ENCODE results near the gene PRICKLE4. TPM values are rescaled to one million over a fixed set of nuclear protein-coding genes. Genes with fewer than 3 reads are reported as not detected.
A peak's percentile ranks its signal among the peaks of the same experiment; 100 is the strongest.

The PRICKLE4 gene
- polyA plus RNA-seq, 4 donors: 0.89 to 1.7 (median 1.6) TPM; not detected in 1

GRCh38 chr6:41824571-41825569 is 44.3 kb downstream of the PRICKLE4 start:
- FAIRE-seq (no peak), DNase-seq (peak in 1 of 2 donors; percentile 19)

GRCh38 chr6:41826343-41827022 is 45.9 kb downstream of the PRICKLE4 start:
- no peak for FAIRE-seq
- Histone ChIP-seq H3K9me3 (ENCODE audit: control insufficient read depth in 2 of 2, insufficient read depth in 1 of 2, low read depth in 1 of 2, low read length in 1 of 2) (no peaks in the 10 kb centered on the region), H3K27ac (ENCODE audit: low read depth in 1 of 3, low read length in 2 of 3) (no peak overlapping the region), H3K4me3 (ENCODE audit: low read depth in 1 of 3, low read length in 3 of 3) (no peak overlapping the region), H3K36me3 (ENCODE audit: control insufficient read depth in 3 of 3, insufficient read depth in 2 of 3, low read depth in 1 of 3, low read length in 3 of 3) (no peaks in the 10 kb centered on the region), H3K27me3 (ENCODE audit: control insufficient read depth in 3 of 3, insufficient read depth in 3 of 3, low read length in 3 of 3) (no peaks in the 10 kb centered on the region), H3K4me1 (ENCODE audit: control insufficient read depth in 3 of 3, insufficient read depth in 2 of 3, low read depth in 1 of 3, low read length in 2 of 3) (no peaks in the 10 kb centered on the region)
- WGBS, 3 donors: 92 to 98% (median 96%) methylated on average over 2 of the region's 2 CpGs
- DNase-seq: no peak

More at GRCh38 chr6:41824571-41825569, 44.3 kb downstream of the PRICKLE4 start:
- Histone ChIP-seq H3K36me3 (ENCODE audit: control insufficient read depth in 3 of 3, insufficient read depth in 2 of 3, low read depth in 1 of 3, low read length in 3 of 3) (no peaks in the 10 kb centered on the region), H3K4me1 (ENCODE audit: control insufficient read depth in 3 of 3, insufficient read depth in 2 of 3, low read depth in 1 of 3, low read length in 2 of 3) (no peaks in the 10 kb centered on the region), H3K4me3 (ENCODE audit: low read depth in 1 of 3, low read length in 3 of 3) (no peak overlapping the region), H3K9me3 (ENCODE audit: control insufficient read depth in 2 of 2, insufficient read depth in 1 of 2, low read depth in 1 of 2, low read length in 1 of 2) (no peaks in the 10 kb centered on the region), H3K27ac (ENCODE audit: low read depth in 1 of 3, low read length in 2 of 3) (no peak overlapping the region), H3K27me3 (ENCODE audit: control insufficient read depth in 3 of 3, insufficient read depth in 3 of 3, low read length in 3 of 3) (no peaks in the 10 kb centered on the region)
- 86 to 94% (median 86%) methylated on average over 13 of the region's 13 CpGs for WGBS, 3 donors

DNA sequence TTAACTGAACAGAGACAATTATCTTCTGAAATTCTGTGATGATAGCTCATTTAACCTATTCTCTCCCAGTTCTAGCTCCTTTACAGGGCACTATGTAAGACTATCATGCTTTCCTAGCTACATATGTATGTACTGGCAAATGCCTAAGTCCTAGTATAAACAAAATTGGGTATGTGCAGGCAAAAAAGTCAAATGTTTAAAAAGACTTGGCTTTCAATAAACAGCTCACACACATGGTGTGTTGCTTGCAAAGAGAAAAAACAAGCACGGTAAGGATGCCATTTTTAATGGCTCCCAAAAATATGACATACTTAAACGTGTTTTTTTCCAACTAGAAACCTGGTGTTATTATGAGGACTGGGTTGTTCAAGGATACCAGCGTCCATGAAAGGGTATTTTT is 51.7 kb downstream of the PRICKLE4 start:
- no peaks in the 10 kb centered on the region for H3K9me3 ChIP-seq (ENCODE audit: control insufficient read depth in 2 of 2, insufficient read depth in 1 of 2, low read depth in 1 of 2, low read length in 1 of 2)
- DNase-seq (no peak), FAIRE-seq (no peak)
- no peaks in the 10 kb centered on the region for H3K27me3 ChIP-seq (ENCODE audit: control insufficient read depth in 3 of 3, insufficient read depth in 3 of 3, low read length in 3 of 3)
- no peak overlapping the region for H3K27ac ChIP-seq (ENCODE audit: low read depth in 1 of 3, low read length in 2 of 3)
- H3K4me1 ChIP-seq (ENCODE audit: control insufficient read depth in 3 of 3, insufficient read depth in 2 of 3, low read depth in 1 of 3, low read length in 2 of 3): no peaks in the 10 kb centered on the region
- peaks cover 0 to 1% (median 0%) of the 10 kb centered on the region in 3 donors for H3K36me3 ChIP-seq (ENCODE audit: control insufficient read depth in 3 of 3, insufficient read depth in 2 of 3, low read depth in 1 of 3, low read length in 3 of 3)
- H3K4me3 ChIP-seq (ENCODE audit: low read depth in 1 of 3, low read length in 3 of 3): no peak overlapping the region
- 78 to 88% (median 81%) methylated on average over 3 of the region's 3 CpGs for WGBS, 3 donors

DNA sequence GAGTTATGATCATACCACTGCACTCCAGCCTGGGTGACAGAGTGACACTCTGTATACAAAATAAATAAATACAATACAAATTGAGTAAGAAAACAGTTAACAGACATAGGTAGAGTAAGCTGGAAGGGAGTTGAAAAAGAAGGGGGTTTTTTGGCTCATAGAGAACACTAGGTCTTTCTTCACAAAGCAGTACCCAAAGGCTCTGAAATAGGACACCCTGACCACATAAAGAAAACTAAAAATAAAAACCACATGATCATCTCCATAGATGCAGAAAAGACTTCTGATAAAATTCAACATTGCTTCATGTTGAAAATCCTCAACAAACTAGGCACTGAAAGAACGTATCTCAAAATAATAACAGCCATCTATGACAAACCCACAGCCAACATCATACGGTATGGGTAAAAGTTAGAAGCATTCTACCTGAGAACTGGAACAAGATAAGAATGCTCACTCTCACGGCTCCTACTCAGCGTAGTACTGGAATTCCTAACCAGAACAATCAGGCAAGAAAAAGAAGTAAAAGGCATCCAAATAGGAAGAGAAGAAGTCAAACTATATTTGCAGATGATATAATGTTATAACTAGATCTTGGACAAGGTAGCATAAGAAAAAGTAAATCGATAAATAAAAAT is 55.6 kb downstream of the PRICKLE4 start:
- Histone ChIP-seq H3K36me3 (ENCODE audit: control insufficient read depth in 3 of 3, insufficient read depth in 2 of 3, low read depth in 1 of 3, low read length in 3 of 3) (peaks cover 0 to 1% (median 0%) of the 10 kb centered on the region in 3 donors), H3K27me3 (ENCODE audit: control insufficient read depth in 3 of 3, insufficient read depth in 3 of 3, low read length in 3 of 3) (no peaks in the 10 kb centered on the region), H3K4me1 (ENCODE audit: control insufficient read depth in 3 of 3, insufficient read depth in 2 of 3, low read depth in 1 of 3, low read length in 2 of 3) (no peaks in the 10 kb centered on the region), H3K27ac (ENCODE audit: low read depth in 1 of 3, low read length in 2 of 3) (no peak overlapping the region), H3K9me3 (ENCODE audit: control insufficient read depth in 2 of 2, insufficient read depth in 1 of 2, low read depth in 1 of 2, low read length in 1 of 2) (no peaks in the 10 kb centered on the region), H3K4me3 (ENCODE audit: low read depth in 1 of 3, low read length in 3 of 3) (no peak overlapping the region)
- FAIRE-seq (no peak), DNase-seq (no peak)
- WGBS, 3 donors: 88 to 93% (median 92%) methylated on average over 5 of the region's 5 CpGs

- 88 to 100% (median 98%) methylated on average over 2 of the region's 2 CpGs for WGBS, 3 donors
- DNase-seq: no peak
- H3K27ac ChIP-seq (ENCODE audit: low read depth in 1 of 3, low read length in 2 of 3): no peak overlapping the region
- H3K4me3 ChIP-seq (ENCODE audit: low read depth in 1 of 3, low read length in 3 of 3): no peak overlapping the region
- H3K27me3 ChIP-seq (ENCODE audit: control insufficient read depth in 3 of 3, insufficient read depth in 3 of 3, low read length in 3 of 3): no peaks in the 10 kb centered on the region
- no peak for FAIRE-seq
- H3K4me1 ChIP-seq (ENCODE audit: control insufficient read depth in 3 of 3, insufficient read depth in 2 of 3, low read depth in 1 of 3, low read length in 2 of 3): no peaks in the 10 kb centered on the region
- peaks cover 0 to under 1% (median 0%) of the 10 kb centered on the region in 3 donors for H3K36me3 ChIP-seq (ENCODE audit: control insufficient read depth in 3 of 3, insufficient read depth in 2 of 3, low read depth in 1 of 3, low read length in 3 of 3)
- H3K9me3 ChIP-seq (ENCODE audit: control insufficient read depth in 2 of 2, insufficient read depth in 1 of 2, low read depth in 1 of 2, low read length in 1 of 2): no peaks in the 10 kb centered on the region
These were observed 56.1 kb downstream of the PRICKLE4 start for GRCh38 chr6:41836660-41837052.

Other genes starting within 250 kb of the PRICKLE4 start
- 100 to 1,000 TPM in 1 of 4 donors, 10 to 100 TPM in 3; 13.8 to 150 (median 16.4) TPM for gene FOXP4, start 234.4 kb upstream of the PRICKLE4 start, polyA plus RNA-seq
- gene MDFI, start 142.3 kb upstream of the PRICKLE4 start, polyA plus RNA-seq: 10 to 100 TPM in 1 of 4 donors, 1 to 10 TPM in 1, under 1 TPM in 2; 0.81 to 22.9 (median 4.0) TPM
- gene TFEB, start 45.2 kb upstream of the PRICKLE4 start, polyA plus RNA-seq: 100 to 1,000 TPM in 1 of 4 donors, 10 to 100 TPM in 3; 11.5 to 153 (median 27.1) TPM
- gene PGC, start 33.4 kb upstream of the PRICKLE4 start, polyA plus RNA-seq: 10 to 100 TPM in 3 of 4 donors, under 1 TPM in 1; 0.03 to 51.3 (median 13.0) TPM
- gene FRS3, start 882 bp upstream of the PRICKLE4 start, polyA plus RNA-seq: 1 to 10 TPM; 1.1 to 4.2 (median 4.1) TPM
- gene TOMM6, start 6.9 kb downstream of the PRICKLE4 start, polyA plus RNA-seq: 100 to 1,000 TPM; 166 to 256 (median 207) TPM
- gene USP49, start 114.6 kb downstream of the PRICKLE4 start, polyA plus RNA-seq: 1 to 10 TPM in 2 of 4 donors, under 1 TPM in 2; 0.27 to 3.8 (median 0.80) TPM
- gene MED20, start 140.4 kb downstream of the PRICKLE4 start, polyA plus RNA-seq: 10 to 100 TPM in 1 of 4 donors, 1 to 10 TPM in 3; 8.1 to 25.7 (median 8.8) TPM
- 10 to 100 TPM in 2 of 4 donors, 1 to 10 TPM in 2; 3.8 to 16.1 (median 9.4) TPM for gene BYSL, start 140.7 kb downstream of the PRICKLE4 start, polyA plus RNA-seq
- 10 to 100 TPM; 34.0 to 83.0 (median 48.4) TPM for gene CCND3, start 161.0 kb downstream of the PRICKLE4 start, polyA plus RNA-seq